ENCODE results near the gene RFX2. TPM values are rescaled to one million over a fixed set of nuclear protein-coding genes. Genes with fewer than 3 reads are reported as not detected.

Gene RFX2
- total and polyA plus RNA-seq, 9 of the 15 experiments (the other 6 are each of a cell fraction or from before 2014, with no cell fraction given), result 3.6 to 18.7 (median 8.7) TPM

GRCh38 chr19:5973867-5974635 is 136.2 kb downstream of the RFX2 start:
- H3K9ac ChIP-seq (ENCODE audit: insufficient read depth in 1 of 2, low read depth in 2 of 2, low read length in 2 of 2), result 0 out of 4 replicates have a peak overlapping the region, but pooled peaks of 1 of the 2 experiments have one; percentile 39
- H3K36me3 ChIP-seq (ENCODE audit: control insufficient read depth, insufficient read depth, low read length), result peaks cover 65% of the 10 kb centered on the region
- ChIA-PET CTCF (ENCODE audit: low intra/inter-chr PET ratio) (no interaction called here), POLR2A (no interaction called here)
- H3K79me2 ChIP-seq (ENCODE audit: control insufficient read depth, insufficient read depth, low read length), result peaks cover 98% of the 10 kb centered on the region
- peaks cover 19 to 37% of the 10 kb centered on the region in 2 experiments; a peak in 4 of 5 replicates for H3K4me1 ChIP-seq (replicated peaks in 1 of 2; ENCODE audit: control insufficient read depth in 2 of 2, insufficient read depth in 2 of 2, low read length in 2 of 2)
- H3K27ac ChIP-seq (ENCODE audit: extremely low read depth, low read depth, low read length), result no peak overlapping the region
- FAIRE-seq (no peak), DNase-seq (ENCODE audit: extremely low read depth in 1 of 4, low spot score in 3 of 4) (no peak), ATAC-seq (no peak)
- peaks cover 7% of the 10 kb centered on the region for H3K9me1 ChIP-seq (ENCODE audit: control insufficient read depth, insufficient read depth, low read length)
- H3K9me3 ChIP-seq (replicated peaks; ENCODE audit: control insufficient read depth, insufficient read depth, low read depth, low read length), result no peaks in the 10 kb centered on the region
- H4K20me1 ChIP-seq (replicated peaks; ENCODE audit: control insufficient read depth, insufficient read depth, low read length), result peaks cover 24% of the 10 kb centered on the region
- intact Hi-C loops (cut with micrococcal nuclease), result no loop called here
- TF ChIP-seq, protein P1, sequence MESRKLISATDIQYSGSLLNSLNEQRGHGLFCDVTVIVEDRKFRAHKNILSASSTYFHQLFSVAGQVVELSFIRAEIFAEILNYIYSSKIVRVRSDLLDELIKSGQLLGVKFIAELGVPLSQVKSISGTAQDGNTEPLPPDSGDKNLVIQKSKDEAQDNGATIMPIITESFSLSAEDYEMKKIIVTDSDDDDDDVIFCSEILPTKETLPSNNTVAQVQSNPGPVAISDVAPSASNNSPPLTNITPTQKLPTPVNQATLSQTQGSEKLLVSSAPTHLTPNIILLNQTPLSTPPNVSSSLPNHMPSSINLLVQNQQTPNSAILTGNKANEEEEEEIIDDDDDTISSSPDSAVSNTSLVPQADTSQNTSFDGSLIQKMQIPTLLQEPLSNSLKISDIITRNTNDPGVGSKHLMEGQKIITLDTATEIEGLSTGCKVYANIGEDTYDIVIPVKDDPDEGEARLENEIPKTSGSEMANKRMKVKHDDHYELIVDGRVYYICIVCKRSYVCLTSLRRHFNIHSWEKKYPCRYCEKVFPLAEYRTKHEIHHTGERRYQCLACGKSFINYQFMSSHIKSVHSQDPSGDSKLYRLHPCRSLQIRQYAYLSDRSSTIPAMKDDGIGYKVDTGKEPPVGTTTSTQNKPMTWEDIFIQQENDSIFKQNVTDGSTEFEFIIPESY (CRISPR knock-in tag; IDR thresholded peaks at IDR 0.05), result 0 out of 2 replicates have a peak, but pooled peaks have one; percentile 32
- TF ChIP-seq RFX1 (IDR thresholded peaks at IDR 0.05) (peak; percentile 81), CHD2 (IDR thresholded peaks at IDR 0.05; ENCODE audit: low read depth, low read length) (no peak)
- no TSS peak for BruUV-seq (replicated peaks)
- H3K27me3 ChIP-seq (ENCODE audit: control insufficient read depth in 2 of 2, insufficient read depth in 2 of 2, low read length in 2 of 2), result no peaks in the 10 kb centered on the region; a peak in 1 of 5 replicates
- H3K4me2 ChIP-seq (ENCODE audit: insufficient read depth, low read length), result no peak overlapping the region
- 91% methylated on average over 14 of the region's 15 CpGs for WGBS (ENCODE audit: insufficient coverage, low coverage, missing lambda C conversion rate)
- H2AFZ ChIP-seq (ENCODE audit: low read depth, low read length), result no peak overlapping the region
- in situ Hi-C loops (cut with MboI), result no loop called here
- no peak overlapping the region for H3K4me3 ChIP-seq
